ENCODE measurements around the gene GNA12.
A peak's percentile ranks its signal among the peaks of the same experiment; 100 is the strongest.

The GNA12 gene

GRCh38 chr7:2710901-2711551 is 133.1 kb downstream of the GNA12 start:
- peaks cover 22% of the 10 kb centered on the region for H3K27me3 ChIP-seq (ENCODE audit: control insufficient read depth, low read length)
- H3K36me3 ChIP-seq (ENCODE audit: control insufficient read depth, low read length) = no peaks in the 10 kb centered on the region
- H3K4me1 ChIP-seq (ENCODE audit: control insufficient read depth, low read length) = peaks cover 46% of the 10 kb centered on the region
- peak overlapping the region; percentile 62 for H3K27ac ChIP-seq (ENCODE audit: low read depth, low read length)
- peaks cover under 1% of the 10 kb centered on the region; the same call in 1 of the 2 replicates for H4K20me1 ChIP-seq (ENCODE audit: control insufficient read depth, insufficient read depth, low read depth, low read length)
- no peaks in the 10 kb centered on the region for H3K79me2 ChIP-seq (ENCODE audit: control insufficient read depth, low read length)
- H3K4me2 ChIP-seq (ENCODE audit: low read length) = peak overlapping the region; percentile 74
- TF ChIP-seq EZH2phosphoT487 (IDR thresholded peaks at IDR 0.05; ENCODE audit: borderline replicate concordance, low read length) (no peak), CTCF (IDR thresholded peaks at IDR 0.05; ENCODE audit: low read depth, low read length, poor library complexity, severe bottlenecking) (no peak)
- H3F3A ChIP-seq (ENCODE audit: control insufficient read depth, insufficient read depth) = peaks cover 12% of the 10 kb centered on the region
- no peaks in the 10 kb centered on the region for H3K9me3 ChIP-seq (ENCODE audit: control insufficient read depth, insufficient read depth, low read length)
- no peaks in the 10 kb centered on the region for H3K9me2 ChIP-seq (replicated peaks; ENCODE audit: control insufficient read depth, low read length)
- H3K4me3 ChIP-seq (ENCODE audit: low read length) = peak overlapping the region; percentile 68

- Histone ChIP-seq H3K27ac (ENCODE audit: low read depth, low read length) (peak overlapping the region; percentile 62), H3K4me3 (ENCODE audit: low read length) (peak overlapping the region; percentile 68), H4K20me1 (ENCODE audit: control insufficient read depth, insufficient read depth, low read depth, low read length) (no peaks in the 10 kb centered on the region; the same call in 1 of the 2 replicates), H3F3A (ENCODE audit: control insufficient read depth, insufficient read depth) (peaks cover 6% of the 10 kb centered on the region), H3K9me2 (replicated peaks; ENCODE audit: control insufficient read depth, low read length) (no peaks in the 10 kb centered on the region), H3K4me1 (ENCODE audit: control insufficient read depth, low read length) (peaks cover 38% of the 10 kb centered on the region), H3K79me2 (ENCODE audit: control insufficient read depth, low read length) (no peaks in the 10 kb centered on the region), H3K27me3 (ENCODE audit: control insufficient read depth, low read length) (peaks cover 14% of the 10 kb centered on the region), H3K36me3 (ENCODE audit: control insufficient read depth, low read length) (no peaks in the 10 kb centered on the region), H3K4me2 (ENCODE audit: low read length) (peak overlapping the region; percentile 74), H3K9me3 (ENCODE audit: control insufficient read depth, insufficient read depth, low read length) (no peaks in the 10 kb centered on the region)
- TF ChIP-seq CTCF (IDR thresholded peaks at IDR 0.05; ENCODE audit: low read depth, low read length, poor library complexity, severe bottlenecking) (no peak), EZH2phosphoT487 (IDR thresholded peaks at IDR 0.05; ENCODE audit: borderline replicate concordance, low read length) (no peak)
Observed at GRCh38 chr7:2710286-2710655, 133.8 kb downstream of the GNA12 start.

DNA sequence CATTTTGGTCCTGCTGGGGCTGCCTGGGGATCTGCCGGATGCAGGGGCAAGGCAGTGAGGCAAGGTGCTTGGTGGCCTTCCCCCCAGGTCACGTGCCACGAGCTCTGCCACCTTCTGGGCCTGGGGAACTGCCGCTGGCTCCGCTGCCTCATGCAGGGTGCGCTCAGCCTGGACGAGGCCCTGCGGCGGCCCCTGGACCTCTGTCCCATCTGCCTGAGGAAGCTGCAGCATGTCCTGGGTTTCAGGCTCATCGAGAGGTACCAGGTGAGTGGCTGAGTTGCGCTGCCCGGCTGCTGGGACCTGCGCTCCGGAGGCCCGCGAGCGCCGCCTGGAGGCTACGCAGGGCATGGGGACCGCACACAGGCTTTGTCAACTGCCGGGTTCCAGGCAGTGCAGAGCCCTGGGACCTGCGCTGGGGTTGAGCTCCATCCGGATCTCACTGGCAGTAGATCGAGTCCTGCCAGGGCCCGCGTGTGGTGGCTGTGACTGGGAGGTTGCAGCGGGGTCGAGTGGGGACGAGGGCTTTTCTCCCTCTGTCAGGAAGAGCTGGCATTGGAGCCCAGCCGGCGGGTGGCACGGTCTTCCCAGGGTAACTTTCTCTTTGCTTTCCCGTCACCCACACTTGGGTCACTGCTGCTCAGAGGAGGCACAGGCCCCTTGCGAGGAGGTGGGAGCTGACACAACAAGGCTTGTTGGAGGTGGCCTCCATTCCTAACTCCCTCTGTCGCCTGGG is 134.4 kb downstream of the GNA12 start:
- Histone ChIP-seq H3K4me2 (ENCODE audit: low read length) (peak overlapping the region; percentile 74), H3K9me3 (ENCODE audit: control insufficient read depth, insufficient read depth, low read length) (no peaks in the 10 kb centered on the region), H3F3A (ENCODE audit: control insufficient read depth, insufficient read depth) (peaks cover 6% of the 10 kb centered on the region), H3K79me2 (ENCODE audit: control insufficient read depth, low read length) (no peaks in the 10 kb centered on the region), H3K27ac (ENCODE audit: low read depth, low read length) (peak overlapping the region; percentile 62), H4K20me1 (ENCODE audit: control insufficient read depth, insufficient read depth, low read depth, low read length) (no peaks in the 10 kb centered on the region), H3K36me3 (ENCODE audit: control insufficient read depth, low read length) (no peaks in the 10 kb centered on the region), H3K27me3 (ENCODE audit: control insufficient read depth, low read length) (peaks cover 9% of the 10 kb centered on the region), H3K9me2 (replicated peaks; ENCODE audit: control insufficient read depth, low read length) (no peaks in the 10 kb centered on the region), H3K4me3 (ENCODE audit: low read length) (peak overlapping the region; percentile 68), H3K4me1 (ENCODE audit: control insufficient read depth, low read length) (peaks cover 34% of the 10 kb centered on the region)
- TF ChIP-seq EZH2phosphoT487 (IDR thresholded peaks at IDR 0.05; ENCODE audit: borderline replicate concordance, low read length) (no peak), CTCF (IDR thresholded peaks at IDR 0.05; ENCODE audit: low read depth, low read length, poor library complexity, severe bottlenecking) (peak; percentile 100)
